Transverse colon (tissue), 4 donors: ENCODE results near the gene PLEKHG2. TPM values are rescaled to one million over a fixed set of nuclear protein-coding genes. Genes with fewer than 3 reads are reported as not detected.

Experiments
- DNase-seq: peaks from one replicate; pipeline ENCODE4 v3.0.0-alpha.2; 2019
- H3K27ac ChIP-seq, 4 donors: fragments of 200-600 bp; sonication (generic); 2 replicates each; pipeline ENCODE4 v1.5.1; 2016 to 2018; ENCODE audit warnings: inconsistent platforms in 4 of 4
- H3K27me3 ChIP-seq: fragments of 200-600 bp; sonication (generic); 2 replicates; pipeline ENCODE4 v1.5.1; 2017; ENCODE audit warnings: inconsistent platforms
- H3K36me3 ChIP-seq, 4 donors: fragments of 200-600 bp; sonication (generic); 2 replicates each; pipeline ENCODE4 v1.5.1; 2017 to 2019; ENCODE audit warnings: inconsistent platforms in 4 of 4
- H3K4me1 ChIP-seq, 4 donors: fragments of 200-600 bp; sonication (generic); 2 replicates each; pipeline ENCODE4 v1.5.1; 2017 to 2020; ENCODE audit warnings: inconsistent platforms in 4 of 4
- H3K4me3 ChIP-seq, 4 donors: fragments of 200-600 bp; sonication (generic); 1 replicate in 1 of 4; 2 replicates in 3 of 4; pipeline versions ENCODE4 v1.5.1 to v1.6.1; 2017 to 2019; ENCODE audit warnings: inconsistent platforms in 4 of 4
- H3K9me3 ChIP-seq, 2 donors: fragments of 200-600 bp; sonication (generic); 2 replicates each; pipeline ENCODE4 v1.5.1; 2017 to 2019; ENCODE audit warnings: inconsistent platforms in 2 of 2
- EP300 ChIP-seq: sonication (generic); formaldehyde crosslinking; IDR thresholded peaks from one replicate; pipeline ENCODE4 v1.6.1; 2017; ENCODE audit warnings: antibody characterized with exemption, low read depth
- POLR2A ChIP-seq: fragments of 450-650 bp; IDR thresholded peaks from one replicate; pipeline ENCODE4 v1.6.1; 2016; ENCODE audit warnings: antibody characterized with exemption, mild to moderate bottlenecking, moderate library complexity
- POLR2AphosphoS5 ChIP-seq, 3 donors: sonication (generic); formaldehyde crosslinking; IDR thresholded peaks; one replicate each; pipeline ENCODE4 v1.6.1; 2016; ENCODE audit warnings: antibody characterized with exemption in 3 of 3
- WGBS, 2 donors: methylation state at CpG; one replicate each; pipeline ENCODE4 v1.1.5; 2018; ENCODE audit warnings: low coverage in 1 of 2; 5-methylcytosine and 5-hydroxymethylcytosine counted together
- in situ Hi-C, 4 donors: fragments of 200-750 bp; cut with MboI; loops; one replicate each; pipeline versions ENCODE4 v1.15.0 to v1.15.1; 2017; ENCODE audit warnings: low sequenced_read_pairs in 3 of 4, low pct_ligation_motif_present in 1 of 4, low pct_unique_long_range_greater_than_20kb in 1 of 4
- intact Hi-C: fragments of 100-400 bp; cut with DNase I; formaldehyde crosslinking; loops from one replicate; pipeline ENCODE4 v1.15.1; 2023; ENCODE audit warnings: low total_unique reads
- total RNA-seq, 4 donors: library from RNA; depleted of rRNA; stranded (reverse); fragments of >200 nt; gene quantifications; one replicate each; pipeline ENCODE4 v1.1.0, GENCODE V29; 2016
- TF ChIP-seq, protein P1 (sequence below), 5 experiments: fragments of 200-600 bp in 3 of 5; fragments of 450-650 bp in 2 of 5; sonication (generic) in 3 of 5; IDR thresholded peaks; 1 replicate in 2 of 5; 2 replicates in 3 of 5; pipeline ENCODE4 v1.5.1; 2016 to 2017; ENCODE audit warnings: antibody characterized with exemption in 5 of 5, inconsistent platforms in 3 of 5, mild to moderate bottlenecking in 2 of 5, moderate library complexity in 1 of 5

The PLEKHG2 gene
- total RNA-seq, 4 donors from 2014 or later = 6.1 to 27.7 (median 11.9) TPM

- in situ Hi-C loops = loop anchor here in 1 of 4 donors (10.0 kb wide), 1 partner anchor 45 kb away; the partner anchor contains the start of gene SAMD4B
- 73% methylated on average over 13 of the region's 13 CpGs; no CpG with 5 or more reads in 1 of the 2 donors for WGBS, 2 donors
- intact Hi-C loops = no loop called here
- H3K9me3 ChIP-seq = no peaks in the 10 kb centered on the region
- no peaks in the 10 kb centered on the region for H3K27me3 ChIP-seq
- H3K27ac ChIP-seq = peak overlapping the region; percentile 94 to 100 (median 98)
- peak overlapping the region in 3 of 4 donors; percentile 71 to 95 (median 82) for H3K4me3 ChIP-seq
- H3K36me3 ChIP-seq = peaks cover 0 to 17% (median 7%) of the 10 kb centered on the region in 4 donors
- no peak for DNase-seq
- TF ChIP-seq, protein P1, sequence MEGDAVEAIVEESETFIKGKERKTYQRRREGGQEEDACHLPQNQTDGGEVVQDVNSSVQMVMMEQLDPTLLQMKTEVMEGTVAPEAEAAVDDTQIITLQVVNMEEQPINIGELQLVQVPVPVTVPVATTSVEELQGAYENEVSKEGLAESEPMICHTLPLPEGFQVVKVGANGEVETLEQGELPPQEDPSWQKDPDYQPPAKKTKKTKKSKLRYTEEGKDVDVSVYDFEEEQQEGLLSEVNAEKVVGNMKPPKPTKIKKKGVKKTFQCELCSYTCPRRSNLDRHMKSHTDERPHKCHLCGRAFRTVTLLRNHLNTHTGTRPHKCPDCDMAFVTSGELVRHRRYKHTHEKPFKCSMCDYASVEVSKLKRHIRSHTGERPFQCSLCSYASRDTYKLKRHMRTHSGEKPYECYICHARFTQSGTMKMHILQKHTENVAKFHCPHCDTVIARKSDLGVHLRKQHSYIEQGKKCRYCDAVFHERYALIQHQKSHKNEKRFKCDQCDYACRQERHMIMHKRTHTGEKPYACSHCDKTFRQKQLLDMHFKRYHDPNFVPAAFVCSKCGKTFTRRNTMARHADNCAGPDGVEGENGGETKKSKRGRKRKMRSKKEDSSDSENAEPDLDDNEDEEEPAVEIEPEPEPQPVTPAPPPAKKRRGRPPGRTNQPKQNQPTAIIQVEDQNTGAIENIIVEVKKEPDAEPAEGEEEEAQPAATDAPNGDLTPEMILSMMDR (IDR thresholded peaks at IDR 0.05) = no peak
- TF ChIP-seq POLR2AphosphoS5 (IDR thresholded peaks at IDR 0.05) = no peak
- TF ChIP-seq EP300 = no peak
- no peak for TF ChIP-seq POLR2A
- peaks cover 5 to 23% (median 20%) of the 10 kb centered on the region in 4 donors for H3K4me1 ChIP-seq
Measured at GRCh38 chr19:39389631-39390414, 22.6 kb upstream of the PLEKHG2 start.

DNA sequence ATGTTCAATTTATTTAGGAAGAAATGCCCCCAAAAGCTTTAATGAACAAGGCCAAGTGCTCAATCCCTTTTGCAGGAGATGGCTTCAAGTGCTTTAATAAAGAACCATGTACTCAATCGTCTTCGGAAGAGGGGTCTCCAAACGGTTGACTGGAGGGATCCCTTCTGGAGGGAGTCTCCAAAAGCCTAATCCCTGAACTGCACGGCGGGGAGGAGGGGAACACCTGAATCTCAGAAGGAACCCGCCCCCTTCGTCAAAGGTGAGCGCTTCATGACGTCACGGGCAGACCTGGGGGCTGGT lies 22.1 kb upstream of the PLEKHG2 start:
- peak overlapping the region; percentile 94 to 100 (median 98) for H3K27ac ChIP-seq
- TF ChIP-seq EP300 = no peak
- no peak for TF ChIP-seq POLR2AphosphoS5 (IDR thresholded peaks at IDR 0.05)
- TF ChIP-seq POLR2A = no peak
- TF ChIP-seq, protein P1 (IDR thresholded peaks at IDR 0.05) = no peak
- H3K27me3 ChIP-seq = no peaks in the 10 kb centered on the region
- in situ Hi-C loops (loop anchor here in 1 of 4 donors (10.0 kb wide), 1 partner anchor 46 kb away; the partner anchor contains the start of gene SAMD4B), intact Hi-C loops (no loop called here)
- peak overlapping the region; percentile 71 to 100 (median 88) for H3K4me3 ChIP-seq
- WGBS, 2 donors = 0% methylated on average over 3 to 10 of the region's 10 CpGs
- peaks cover 5 to 23% (median 20%) of the 10 kb centered on the region in 4 donors for H3K4me1 ChIP-seq
- peaks cover 0 to 19% (median 9%) of the 10 kb centered on the region in 4 donors for H3K36me3 ChIP-seq
- no peaks in the 10 kb centered on the region for H3K9me3 ChIP-seq
- peak; percentile 79 for DNase-seq

- intact Hi-C loops = no loop called here
- Histone ChIP-seq H3K36me3 (peaks cover 0 to 19% (median 9%) of the 10 kb centered on the region in 4 donors), H3K4me3 (peak within 1 kb of the TSS; percentile 71 to 100 (median 88)), H3K9me3 (no peaks in the 10 kb centered on the region), H3K4me1 (peaks cover 5 to 23% (median 20%) of the 10 kb centered on the region in 4 donors), H3K27ac (peak within 1 kb of the TSS; percentile 94 to 100 (median 98)), H3K27me3 (no peaks in the 10 kb centered on the region)
- TF ChIP-seq EP300 = no peak
- peak; percentile 94 to 98 (median 98) for TF ChIP-seq POLR2AphosphoS5 (IDR thresholded peaks at IDR 0.05)
- TF ChIP-seq, protein P1 (IDR thresholded peaks at IDR 0.05) = peak in 2 of 5 experiments; percentile 26 to 46
- TF ChIP-seq POLR2A = peak; percentile 95
- in situ Hi-C loops = loop anchor here in 1 of 4 donors (10.0 kb wide), 1 partner anchor 46 kb away; the partner anchor contains the start of gene SAMD4B
- 0% methylated on average over 59 of the region's 60 CpGs; no CpG with 5 or more reads in 1 of the 2 donors for WGBS, 2 donors
- DNase-seq = peak; percentile 97
Measured at GRCh38 chr19:39390751-39391437, 21.6 kb upstream of the PLEKHG2 start, which contains the start of the genes MED29 and PAF1. TSS of gene MED29 (plus strand) at chr19:39391378. CDS start at chr19:39391423, 45 bp downstream. TSS of gene PAF1 (minus strand) at chr19:39391106. CDS start at chr19:39390864, 242 bp downstream.
